Measurements from ENCODE around the gene FHL3.
"Not testable (repeated sequence)": the region's sequence is repeated elsewhere in the genome, so short reads cannot be mapped to it uniquely, and the experiment has no call there.

FHL3 gene

DNA sequence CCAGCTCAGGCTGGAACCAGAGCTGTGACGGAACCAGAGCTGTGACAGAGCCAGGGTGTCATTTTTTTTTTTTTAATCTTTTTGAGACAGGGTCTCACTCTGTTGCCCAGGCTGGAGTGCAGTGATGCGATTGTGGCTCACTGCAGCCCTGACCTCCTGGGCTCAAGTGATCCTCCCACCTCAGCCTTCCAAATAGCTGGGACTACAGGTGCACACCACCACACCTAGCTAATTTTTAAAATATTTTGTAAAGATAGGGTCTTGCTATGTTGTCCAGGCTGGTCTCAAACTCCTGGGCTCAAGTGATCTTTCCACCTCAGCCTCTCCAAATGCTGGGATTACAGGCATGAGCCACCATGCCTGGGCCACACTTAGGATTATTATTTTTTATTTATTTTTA is 27.7 kb upstream of the FHL3 start:
- DNase-seq = not testable (repeated sequence)

- no peak for DNase-seq
These were observed 26.2 kb upstream of the FHL3 start for GRCh38 chr1:38031513-38031866.

DNA sequence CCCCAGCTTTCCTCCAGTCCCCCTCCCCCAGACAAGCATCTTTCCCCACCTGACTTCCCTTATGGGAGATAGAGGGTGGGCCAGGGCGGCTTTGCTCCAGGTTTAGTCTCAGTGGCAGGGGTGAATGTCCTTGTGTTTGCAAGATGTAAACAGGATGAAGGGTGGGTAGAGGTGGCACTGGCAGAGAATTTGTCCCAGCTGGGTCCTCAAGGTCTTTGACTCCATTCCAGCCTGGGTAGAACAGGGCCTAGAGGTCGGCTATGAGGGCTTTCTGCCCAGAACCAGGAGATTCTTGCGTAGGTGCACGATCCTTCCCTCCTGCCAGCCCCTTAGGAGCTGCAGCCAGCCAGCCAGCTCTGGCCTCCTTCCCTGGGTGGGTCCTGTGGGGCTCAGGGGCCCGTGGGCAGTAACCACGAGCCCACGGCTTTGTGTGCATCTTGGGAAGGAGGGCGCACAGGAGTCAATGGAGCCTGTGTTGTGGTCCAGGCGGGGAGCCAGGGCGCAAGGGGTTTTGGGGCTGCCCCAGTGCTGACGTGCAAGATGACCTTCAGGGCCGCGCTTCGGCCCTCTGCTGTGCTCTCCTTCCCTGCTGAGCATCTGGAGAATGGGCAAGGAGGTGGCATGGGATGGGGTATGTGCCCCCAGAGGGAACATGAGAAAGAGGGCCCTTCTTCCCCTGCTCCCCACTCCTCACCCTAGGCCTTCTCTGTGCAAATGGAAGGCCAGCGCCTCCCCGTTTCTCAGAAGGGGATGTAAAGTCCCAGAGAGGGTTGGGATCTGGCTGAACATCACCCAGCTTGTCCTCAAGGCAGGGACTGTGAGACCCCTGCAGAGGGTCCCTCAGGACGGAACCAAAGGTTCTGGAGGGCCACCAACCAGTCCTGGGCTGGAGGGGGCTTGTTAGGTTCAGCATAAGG is 25.5 kb upstream of the FHL3 start:
- peak; percentile 99 for DNase-seq

DNA sequence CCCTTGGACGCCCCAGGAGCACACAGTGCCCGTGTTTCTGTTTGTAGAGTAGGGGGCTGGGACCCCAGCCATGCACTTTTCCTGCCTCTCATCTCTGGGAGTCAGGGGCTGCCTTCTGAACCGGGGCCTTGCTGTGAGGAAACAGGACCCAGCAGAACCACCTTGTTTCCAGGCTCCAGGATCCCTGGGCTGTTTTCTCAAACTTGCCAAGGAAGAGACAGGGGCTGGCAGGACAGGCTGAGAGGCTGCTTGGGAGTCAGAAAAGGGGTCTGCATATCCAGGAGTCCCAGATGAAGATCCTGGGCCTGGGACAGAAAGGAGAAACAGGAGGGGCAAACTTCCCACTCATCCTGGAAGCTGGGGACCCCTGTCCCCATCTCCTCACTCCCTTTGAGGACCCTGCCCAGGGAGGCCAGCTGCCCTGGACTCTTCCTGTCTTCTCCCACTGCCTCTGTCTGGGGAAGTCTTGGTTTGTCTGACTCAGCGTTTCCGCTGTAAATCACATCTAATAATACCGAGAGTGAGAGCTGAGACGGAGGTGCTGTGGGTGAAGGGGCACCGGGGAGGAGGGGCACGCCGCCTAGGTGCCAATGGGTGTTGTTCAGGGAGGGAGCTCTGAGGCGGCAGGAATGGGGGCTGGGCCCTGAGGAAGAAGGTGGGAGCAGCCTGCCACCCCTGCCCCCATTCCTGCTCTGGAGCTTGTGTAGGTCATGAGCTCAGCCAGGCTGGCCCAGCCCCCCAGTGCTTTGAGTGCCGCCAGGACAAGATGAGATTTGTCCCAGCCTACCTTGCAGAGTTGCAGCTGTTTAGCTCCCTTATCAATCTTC is 24.6 kb upstream of the FHL3 start:
- DNase-seq = peak; percentile 100

DNA sequence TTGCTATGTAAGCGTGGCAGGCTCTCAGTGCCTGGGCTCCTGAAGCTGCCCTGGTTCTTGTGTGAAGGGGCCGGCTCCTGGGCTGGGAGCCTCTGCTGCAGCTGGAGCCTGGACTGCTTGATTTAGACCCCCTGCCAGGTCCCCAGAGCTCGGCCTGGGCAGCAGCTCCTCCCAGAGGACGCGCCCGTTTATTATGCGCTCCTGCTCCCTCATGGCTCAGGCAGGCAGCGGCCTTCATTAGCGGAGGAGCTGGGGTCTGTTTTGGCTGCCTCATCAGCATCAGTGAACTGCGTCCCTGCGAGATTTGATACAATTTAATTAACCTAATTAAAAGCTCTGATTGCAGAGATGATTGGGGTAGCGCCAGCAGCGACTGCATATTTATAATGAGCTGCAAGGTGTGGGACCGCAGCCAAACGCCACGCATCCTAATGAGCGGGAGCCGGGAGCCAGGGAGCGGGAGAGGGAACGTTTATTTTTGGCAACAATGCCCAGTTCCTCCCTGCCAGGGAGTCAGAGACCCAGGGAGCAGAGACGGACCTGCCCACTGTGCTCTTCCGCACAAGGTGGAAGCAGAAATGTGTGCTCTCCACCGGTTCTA is 23.9 kb upstream of the FHL3 start:
- peak; percentile 100 for DNase-seq

GRCh38 chr1:38028671-38029070 is 23.4 kb upstream of the FHL3 start:
- peak; percentile 100 for DNase-seq

DNA sequence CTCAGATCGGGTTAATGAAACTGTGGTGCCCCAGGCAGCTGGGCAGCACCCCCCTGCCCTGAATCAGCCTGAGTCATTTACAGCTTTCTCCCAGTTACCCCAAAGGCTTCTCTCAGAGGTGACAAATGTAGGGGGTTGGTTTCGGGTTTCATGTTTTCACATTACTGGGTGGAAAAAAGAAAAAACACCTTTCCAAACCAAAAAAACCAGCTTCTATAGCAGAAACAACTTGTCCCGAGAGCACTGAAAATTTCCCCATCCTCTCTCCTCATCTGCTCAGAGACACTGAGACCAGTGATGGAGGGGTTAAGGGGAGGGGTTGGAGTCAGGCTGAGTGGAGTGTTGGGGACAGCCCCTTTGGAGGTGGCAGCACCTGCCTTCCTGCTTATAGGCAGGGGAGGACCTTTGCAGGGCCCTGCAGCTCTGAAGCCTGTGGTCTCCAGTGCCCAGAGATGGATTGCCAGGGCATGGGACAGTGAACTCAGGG is 22.8 kb upstream of the FHL3 start:
- peak; percentile 98 for DNase-seq

GRCh38 chr1:38027201-38028104 is 22.1 kb upstream of the FHL3 start:
- DNase-seq = peak; percentile 98

DNA sequence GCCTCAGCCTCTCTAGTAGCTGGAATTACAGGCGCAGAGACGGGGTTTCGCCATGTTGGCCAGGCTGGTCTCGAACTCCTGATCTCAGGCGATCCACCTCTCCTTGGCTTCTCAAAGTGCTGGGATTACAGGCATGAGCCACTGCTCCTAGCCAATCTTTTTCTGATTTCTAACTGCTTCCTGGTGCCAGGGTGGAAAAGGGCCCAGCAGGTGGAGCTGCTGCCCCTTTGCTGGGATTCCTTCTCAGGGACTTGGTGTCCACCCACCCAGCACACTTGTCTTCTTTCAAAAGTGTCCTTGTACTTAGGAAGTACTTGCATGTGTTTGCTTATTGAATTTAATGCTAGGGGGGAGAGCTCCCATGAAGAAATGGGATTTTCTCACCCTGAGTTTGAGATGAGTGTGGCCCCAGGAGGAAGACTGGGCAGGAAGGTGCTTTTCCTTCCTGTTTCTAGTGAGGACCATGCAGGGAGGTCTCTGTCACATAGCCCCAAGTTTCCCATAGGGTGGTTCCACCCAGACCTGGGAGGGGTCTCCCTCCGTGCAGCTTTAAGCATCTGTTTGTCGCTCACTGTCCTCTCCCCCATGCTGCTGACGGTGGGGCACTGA is 21.4 kb upstream of the FHL3 start:
- peak; percentile 100 for DNase-seq

DNA sequence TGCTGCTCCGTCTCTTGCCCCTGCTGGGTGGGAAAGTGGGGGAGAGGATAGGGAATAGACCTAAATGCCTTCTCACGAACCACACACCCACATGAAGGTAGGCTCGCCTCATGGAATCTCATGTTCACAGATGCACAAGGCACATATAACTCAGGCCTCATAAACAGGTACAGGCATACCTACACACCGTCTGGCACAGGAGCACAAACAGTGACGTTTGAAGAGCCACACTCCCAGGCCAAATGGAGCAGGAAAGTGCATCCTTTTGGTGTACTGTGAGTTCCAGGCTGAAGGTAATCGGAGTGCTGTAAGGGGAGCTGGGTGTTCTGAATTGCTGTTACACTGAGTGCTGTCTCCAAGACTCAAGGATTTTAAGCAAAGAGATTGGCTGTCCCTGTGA is 20.4 kb upstream of the FHL3 start:
- no peak for DNase-seq

- no peak for DNase-seq
These were observed 19.9 kb upstream of the FHL3 start for GRCh38 chr1:38025233-38025632.

DNA sequence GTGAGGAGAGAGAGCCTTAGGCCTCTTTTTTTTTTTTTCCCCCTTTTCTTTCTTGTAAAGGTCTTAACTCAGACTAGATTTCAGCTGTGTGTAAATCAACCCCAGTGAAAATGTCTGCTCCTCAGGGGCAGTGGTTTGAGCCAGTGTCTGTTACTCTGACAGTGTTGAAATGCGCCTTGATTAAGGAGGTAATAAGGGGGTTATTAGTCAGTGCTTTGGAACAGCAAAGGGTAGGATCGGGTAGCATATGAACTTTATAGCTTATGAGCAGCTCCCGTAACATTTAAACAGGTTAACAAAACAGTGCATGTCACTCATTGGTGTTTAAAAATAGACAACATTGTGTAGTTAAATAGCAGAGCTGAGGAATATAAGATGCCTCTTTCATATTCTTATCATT is 17.5 kb upstream of the FHL3 start:
- DNase-seq = no peak

- DNase-seq = no peak
These were observed 16.7 kb upstream of the FHL3 start for GRCh38 chr1:38021969-38022368.

- no peak for DNase-seq
These were observed 15.1 kb upstream of the FHL3 start for GRCh38 chr1:38020396-38020795.

DNA sequence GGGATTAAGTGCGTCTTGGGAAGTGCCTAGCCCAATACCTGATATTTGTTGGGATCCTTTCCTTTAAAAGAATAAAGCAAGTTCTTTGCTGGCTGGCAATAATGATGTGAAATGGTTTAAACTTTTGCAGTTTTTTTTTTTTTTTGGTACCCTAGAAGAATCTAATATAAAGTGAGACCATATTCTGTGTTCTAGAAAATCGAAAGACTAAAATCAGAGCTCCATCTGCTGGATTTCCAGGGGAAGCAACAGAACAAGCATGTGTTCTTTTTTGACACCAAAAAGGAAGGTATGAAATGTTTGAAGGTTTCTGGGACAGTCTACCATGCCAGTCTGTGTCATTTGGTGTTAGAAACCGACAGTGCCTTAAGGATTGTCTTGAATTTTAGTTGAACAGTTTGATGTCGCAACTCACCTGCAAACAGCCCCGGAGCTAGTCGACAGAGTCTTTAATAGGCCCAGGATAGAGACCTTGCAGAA is 13.6 kb upstream of the FHL3 start:
- DNase-seq = peak; percentile 98

GRCh38 chr1:38015978-38016725 is 10.8 kb upstream of the FHL3 start:
- no peak for DNase-seq

GRCh38 chr1:38014724-38015424 is 9.6 kb upstream of the FHL3 start:
- DNase-seq = no peak

DNA sequence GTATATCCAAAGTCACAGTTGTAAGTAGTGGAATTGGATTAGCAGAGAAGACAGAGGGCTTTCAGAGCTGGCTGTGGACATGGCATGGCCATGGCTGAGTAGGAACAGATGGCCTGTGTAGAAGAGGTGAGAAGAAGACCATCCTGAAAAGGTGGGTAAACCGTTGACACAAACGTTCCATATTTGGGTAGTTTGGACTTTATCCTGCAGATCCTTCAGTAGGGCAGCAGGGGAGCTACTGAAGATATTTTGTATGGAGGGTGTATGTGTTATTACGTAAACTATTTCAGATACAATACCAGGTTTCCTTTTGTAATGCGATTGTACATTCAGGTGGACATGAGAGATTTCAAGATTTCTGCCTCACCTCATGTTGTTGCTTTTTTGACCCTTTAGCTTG is 8.9 kb upstream of the FHL3 start:
- DNase-seq = no peak

DNA sequence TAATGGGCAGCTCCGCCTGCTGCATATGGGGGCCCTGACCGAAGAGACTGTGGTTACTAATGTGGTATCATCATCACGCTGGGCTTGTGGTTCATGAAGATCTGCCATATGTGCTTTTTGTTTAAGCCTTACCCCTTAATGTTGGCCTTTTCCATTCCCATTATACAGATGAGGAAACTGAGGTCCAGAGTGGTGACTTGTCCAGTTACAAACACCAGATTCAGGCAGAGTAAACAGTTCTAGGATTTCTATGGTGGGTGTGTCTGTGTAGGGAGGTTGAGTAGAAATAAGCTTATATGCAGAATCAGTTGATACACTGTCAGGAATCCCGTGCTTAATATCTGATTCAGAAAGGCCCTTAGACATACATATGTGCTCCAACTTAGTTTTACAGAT is 7.9 kb upstream of the FHL3 start:
- no peak for DNase-seq
